ENCODE measurements around the gene XBP1.

- TF ChIP-seq, protein P1, sequence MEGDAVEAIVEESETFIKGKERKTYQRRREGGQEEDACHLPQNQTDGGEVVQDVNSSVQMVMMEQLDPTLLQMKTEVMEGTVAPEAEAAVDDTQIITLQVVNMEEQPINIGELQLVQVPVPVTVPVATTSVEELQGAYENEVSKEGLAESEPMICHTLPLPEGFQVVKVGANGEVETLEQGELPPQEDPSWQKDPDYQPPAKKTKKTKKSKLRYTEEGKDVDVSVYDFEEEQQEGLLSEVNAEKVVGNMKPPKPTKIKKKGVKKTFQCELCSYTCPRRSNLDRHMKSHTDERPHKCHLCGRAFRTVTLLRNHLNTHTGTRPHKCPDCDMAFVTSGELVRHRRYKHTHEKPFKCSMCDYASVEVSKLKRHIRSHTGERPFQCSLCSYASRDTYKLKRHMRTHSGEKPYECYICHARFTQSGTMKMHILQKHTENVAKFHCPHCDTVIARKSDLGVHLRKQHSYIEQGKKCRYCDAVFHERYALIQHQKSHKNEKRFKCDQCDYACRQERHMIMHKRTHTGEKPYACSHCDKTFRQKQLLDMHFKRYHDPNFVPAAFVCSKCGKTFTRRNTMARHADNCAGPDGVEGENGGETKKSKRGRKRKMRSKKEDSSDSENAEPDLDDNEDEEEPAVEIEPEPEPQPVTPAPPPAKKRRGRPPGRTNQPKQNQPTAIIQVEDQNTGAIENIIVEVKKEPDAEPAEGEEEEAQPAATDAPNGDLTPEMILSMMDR (IDR thresholded peaks at IDR 0.05 in 2 of 3, conservative IDR thresholded peaks at IDR 0.05 in 1 of 3; ENCODE audit: borderline replicate concordance in 1 of 3, insufficient read depth in 1 of 3, low read depth in 2 of 3, low read length in 2 of 3): no peak
- TF ChIP-seq MAX (IDR thresholded peaks at IDR 0.05): no peak
- no peak for TF ChIP-seq ATF3 (IDR thresholded peaks at IDR 0.05)
- TF ChIP-seq, protein P2, sequence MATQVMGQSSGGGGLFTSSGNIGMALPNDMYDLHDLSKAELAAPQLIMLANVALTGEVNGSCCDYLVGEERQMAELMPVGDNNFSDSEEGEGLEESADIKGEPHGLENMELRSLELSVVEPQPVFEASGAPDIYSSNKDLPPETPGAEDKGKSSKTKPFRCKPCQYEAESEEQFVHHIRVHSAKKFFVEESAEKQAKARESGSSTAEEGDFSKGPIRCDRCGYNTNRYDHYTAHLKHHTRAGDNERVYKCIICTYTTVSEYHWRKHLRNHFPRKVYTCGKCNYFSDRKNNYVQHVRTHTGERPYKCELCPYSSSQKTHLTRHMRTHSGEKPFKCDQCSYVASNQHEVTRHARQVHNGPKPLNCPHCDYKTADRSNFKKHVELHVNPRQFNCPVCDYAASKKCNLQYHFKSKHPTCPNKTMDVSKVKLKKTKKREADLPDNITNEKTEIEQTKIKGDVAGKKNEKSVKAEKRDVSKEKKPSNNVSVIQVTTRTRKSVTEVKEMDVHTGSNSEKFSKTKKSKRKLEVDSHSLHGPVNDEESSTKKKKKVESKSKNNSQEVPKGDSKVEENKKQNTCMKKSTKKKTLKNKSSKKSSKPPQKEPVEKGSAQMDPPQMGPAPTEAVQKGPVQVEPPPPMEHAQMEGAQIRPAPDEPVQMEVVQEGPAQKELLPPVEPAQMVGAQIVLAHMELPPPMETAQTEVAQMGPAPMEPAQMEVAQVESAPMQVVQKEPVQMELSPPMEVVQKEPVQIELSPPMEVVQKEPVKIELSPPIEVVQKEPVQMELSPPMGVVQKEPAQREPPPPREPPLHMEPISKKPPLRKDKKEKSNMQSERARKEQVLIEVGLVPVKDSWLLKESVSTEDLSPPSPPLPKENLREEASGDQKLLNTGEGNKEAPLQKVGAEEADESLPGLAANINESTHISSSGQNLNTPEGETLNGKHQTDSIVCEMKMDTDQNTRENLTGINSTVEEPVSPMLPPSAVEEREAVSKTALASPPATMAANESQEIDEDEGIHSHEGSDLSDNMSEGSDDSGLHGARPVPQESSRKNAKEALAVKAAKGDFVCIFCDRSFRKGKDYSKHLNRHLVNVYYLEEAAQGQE (IDR thresholded peaks at IDR 0.05; ENCODE audit: low read depth): no peak
- no peak for TF ChIP-seq EZH2 (IDR thresholded peaks at IDR 0.05)
- no peak for TF ChIP-seq ZNF274 (IDR thresholded peaks at IDR 0.05; ENCODE audit: low read depth, low read length)
- TF ChIP-seq EZH2phosphoT487 (IDR thresholded peaks at IDR 0.05; ENCODE audit: borderline replicate concordance): no peak
- TF ChIP-seq SIN3A (IDR thresholded peaks at IDR 0.05; ENCODE audit: low read depth): no peak
- TF ChIP-seq, protein P3, sequence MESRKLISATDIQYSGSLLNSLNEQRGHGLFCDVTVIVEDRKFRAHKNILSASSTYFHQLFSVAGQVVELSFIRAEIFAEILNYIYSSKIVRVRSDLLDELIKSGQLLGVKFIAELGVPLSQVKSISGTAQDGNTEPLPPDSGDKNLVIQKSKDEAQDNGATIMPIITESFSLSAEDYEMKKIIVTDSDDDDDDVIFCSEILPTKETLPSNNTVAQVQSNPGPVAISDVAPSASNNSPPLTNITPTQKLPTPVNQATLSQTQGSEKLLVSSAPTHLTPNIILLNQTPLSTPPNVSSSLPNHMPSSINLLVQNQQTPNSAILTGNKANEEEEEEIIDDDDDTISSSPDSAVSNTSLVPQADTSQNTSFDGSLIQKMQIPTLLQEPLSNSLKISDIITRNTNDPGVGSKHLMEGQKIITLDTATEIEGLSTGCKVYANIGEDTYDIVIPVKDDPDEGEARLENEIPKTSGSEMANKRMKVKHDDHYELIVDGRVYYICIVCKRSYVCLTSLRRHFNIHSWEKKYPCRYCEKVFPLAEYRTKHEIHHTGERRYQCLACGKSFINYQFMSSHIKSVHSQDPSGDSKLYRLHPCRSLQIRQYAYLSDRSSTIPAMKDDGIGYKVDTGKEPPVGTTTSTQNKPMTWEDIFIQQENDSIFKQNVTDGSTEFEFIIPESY (IDR thresholded peaks at IDR 0.05; ENCODE audit: extremely low read depth, insufficient replicate concordance, low read length): no peak
Measured at GRCh38 chr22:28793976-28794584, 6.3 kb downstream of the XBP1 start.
